HUES48 (cell line): ENCODE measurements around the gene TMED9.
"Not testable (repeated sequence)": the region's sequence is repeated elsewhere in the genome, so short reads cannot be mapped to it uniquely, and the experiment has no call there.

ENCODE experiments used
- H3K27ac ChIP-seq: one replicate; pipeline ENCODE4 v1.7.0; 2013; ENCODE audit warnings: low read depth, low read length, inconsistent platforms
- H3K27me3 ChIP-seq: 2 replicates; pipeline ENCODE4 v1.6.1; 2013; ENCODE audit warnings: mild to moderate bottlenecking, low read length; ENCODE audit not compliant: control insufficient read depth, insufficient read depth
- H3K36me3 ChIP-seq: 2 replicates; pipeline ENCODE4 v1.6.1; 2013; ENCODE audit warnings: low read length; ENCODE audit not compliant: control insufficient read depth, insufficient read depth
- H3K4me1 ChIP-seq: 2 replicates; pipeline ENCODE4 v1.6.1; 2013; ENCODE audit warnings: mild to moderate bottlenecking, low read length; ENCODE audit not compliant: control insufficient read depth, insufficient read depth
- H3K4me3 ChIP-seq: 2 replicates; pipeline ENCODE4 v1.5.1; 2013; ENCODE audit warnings: mild to moderate bottlenecking, low read depth, low read length
- H3K9ac ChIP-seq: 2 replicates; pipeline ENCODE4 v1.6.1; 2013; ENCODE audit warnings: mild to moderate bottlenecking, low read depth, low read length, moderate library complexity
- H3K9me3 ChIP-seq: 2 replicates; pipeline ENCODE4 v1.6.1; 2013; ENCODE audit warnings: low read length; ENCODE audit not compliant: control insufficient read depth, insufficient read depth

TMED9 gene

DNA sequence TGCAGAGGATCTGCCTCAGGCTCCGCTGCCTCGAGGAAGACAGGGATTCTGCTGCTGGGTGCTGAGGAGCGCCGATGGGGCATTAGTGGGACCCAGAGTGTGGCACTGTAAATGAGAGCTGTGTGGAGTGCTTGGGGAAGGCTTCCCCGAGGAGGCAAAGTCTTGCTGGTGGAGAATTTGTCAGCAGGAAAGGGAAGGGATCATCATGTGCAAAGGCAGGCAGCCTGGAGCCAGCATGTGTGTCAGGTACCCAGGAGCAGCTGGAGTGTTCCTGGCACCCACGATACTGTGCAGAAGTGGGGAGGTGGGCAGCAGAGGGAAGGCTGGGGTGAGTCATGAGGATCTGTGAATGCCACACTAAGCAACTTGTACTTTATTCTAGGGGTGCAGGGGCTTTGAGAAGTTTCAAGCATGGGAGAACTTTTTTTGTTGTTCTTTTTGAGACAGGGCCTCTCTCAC, 20.2 kb downstream of the TMED9 start:
- H3K4me3 ChIP-seq, result no peak overlapping the region

GRCh38 chr5:177620560-177620959, 28.6 kb downstream of the TMED9 start:
- H3K9me3 ChIP-seq, result no peaks in the 10 kb centered on the region; the same call in 1 of the 2 replicates
- no peak overlapping the region for H3K27ac ChIP-seq
- no peaks in the 10 kb centered on the region for H3K27me3 ChIP-seq
- H3K36me3 ChIP-seq, result peaks cover 4% of the 10 kb centered on the region; the same call in 1 of the 2 replicates
- no peaks in the 10 kb centered on the region for H3K4me1 ChIP-seq
- no peak overlapping the region for H3K9ac ChIP-seq
- no peak overlapping the region for H3K4me3 ChIP-seq

More for the DNA sequence above, 20.2 kb downstream of the TMED9 start:
- H3K27ac ChIP-seq, result no peak overlapping the region
- no peaks in the 10 kb centered on the region; the same call in 1 of the 2 replicates for H3K9me3 ChIP-seq
- H3K9ac ChIP-seq, result no peak overlapping the region
- H3K36me3 ChIP-seq, result peaks cover 9% of the 10 kb centered on the region; the same call in 1 of the 2 replicates
- no peaks in the 10 kb centered on the region for H3K27me3 ChIP-seq
- H3K4me1 ChIP-seq, result peaks cover 8% of the 10 kb centered on the region

DNA sequence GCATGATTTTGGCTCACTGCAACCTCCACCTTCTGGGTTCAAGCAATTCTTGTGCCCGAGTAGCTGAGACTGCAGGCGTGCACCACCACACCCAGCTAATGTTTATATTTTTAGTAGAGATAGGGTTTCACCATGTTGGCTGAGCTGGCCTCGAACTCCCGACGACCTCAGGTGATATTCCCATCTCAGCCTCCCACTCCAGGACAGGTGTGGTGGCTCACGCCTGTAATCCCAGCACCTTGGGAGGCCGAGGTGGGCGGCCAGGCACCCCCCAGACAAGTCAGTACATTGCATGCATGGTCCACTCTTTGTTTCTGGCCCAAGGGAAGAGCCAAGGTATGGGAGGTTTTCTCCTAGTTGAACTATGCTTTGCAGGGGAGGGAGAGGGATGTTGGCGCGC, 32.2 kb downstream of the TMED9 start:
- H3K27me3 ChIP-seq, result not testable (repeated sequence)

DNA sequence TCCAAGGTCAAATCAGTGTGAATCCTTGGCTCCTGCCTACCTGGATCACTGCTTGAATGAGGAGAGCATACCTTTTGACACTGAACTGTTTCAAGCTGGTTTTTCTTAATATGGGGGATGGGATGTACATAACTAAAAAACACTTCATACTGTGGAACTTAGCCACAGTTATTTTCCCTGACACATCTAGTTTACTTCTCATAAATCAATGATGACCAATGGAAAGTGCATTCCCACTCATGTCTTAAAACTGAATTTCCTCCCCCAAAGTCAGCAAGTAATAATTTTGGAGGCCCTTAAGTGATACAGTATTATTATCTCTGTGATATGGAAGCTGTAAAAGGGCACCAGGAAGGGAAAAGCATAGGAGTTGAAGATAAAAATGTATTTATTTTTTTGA, 38.2 kb downstream of the TMED9 start:
- not testable (repeated sequence) for H3K36me3 ChIP-seq, H3K9me3 ChIP-seq, H3K4me1 ChIP-seq, H3K27me3 ChIP-seq, H3K27ac ChIP-seq, H3K9ac ChIP-seq, H3K4me3 ChIP-seq

More for the DNA sequence above, 32.2 kb downstream of the TMED9 start:
- H3K4me1 ChIP-seq, H3K9me3 ChIP-seq, H3K27ac ChIP-seq, H3K9ac ChIP-seq, H3K36me3 ChIP-seq, H3K4me3 ChIP-seq: not testable (repeated sequence)

- not testable (repeated sequence) for H3K9ac ChIP-seq, H3K36me3 ChIP-seq, H3K27ac ChIP-seq, H3K9me3 ChIP-seq, H3K27me3 ChIP-seq, H3K4me3 ChIP-seq, H3K4me1 ChIP-seq
Observed at GRCh38 chr5:177634912-177635311, 42.9 kb downstream of the TMED9 start.

DNA sequence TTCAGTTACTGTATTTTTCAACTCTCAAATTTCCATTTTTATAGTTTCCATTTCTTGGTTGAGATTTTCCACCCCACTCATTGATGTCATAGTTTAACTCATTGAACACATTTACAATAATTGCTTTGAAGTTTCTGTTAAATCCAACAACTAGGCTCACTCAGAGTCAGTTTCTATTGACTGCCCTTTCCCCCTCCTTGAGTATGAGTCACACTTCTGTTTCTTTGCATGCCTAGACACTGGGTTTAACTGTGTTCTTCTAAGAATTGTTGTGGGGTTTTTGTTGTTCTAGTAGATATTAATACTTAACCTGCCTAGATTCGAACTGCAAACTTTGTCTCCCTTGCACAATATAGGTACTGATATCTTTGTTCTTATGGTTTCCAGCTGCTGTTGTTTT, 53.5 kb downstream of the TMED9 start:
- not testable (repeated sequence) for H3K36me3 ChIP-seq, H3K9me3 ChIP-seq, H3K9ac ChIP-seq, H3K4me1 ChIP-seq, H3K4me3 ChIP-seq, H3K27ac ChIP-seq, H3K27me3 ChIP-seq
